T-helper 1 cell treated with Interleukin-12 subunit alpha and Interleukin-12 subunit beta and Interleukin-4 antibody, amounts not matched to agents 30 μg/mL and 1 μg/mL, for 36 hours (primary cell): ENCODE measurements around the gene PKNOX2.

Experiments used
- H3K27ac Mint-ChIP-seq: one replicate; pipeline ENCODE4 v1.8.0; 2021; ENCODE audit warnings: mild to moderate bottlenecking, mixed read lengths
- H3K27me3 Mint-ChIP-seq: one replicate; pipeline ENCODE4 v1.8.0; 2021; ENCODE audit warnings: low read depth, mixed read lengths
- H3K36me3 Mint-ChIP-seq: one replicate; pipeline ENCODE4 v1.8.0; 2021; ENCODE audit warnings: low read depth, mixed read lengths
- H3K4me1 Mint-ChIP-seq: one replicate; pipeline ENCODE4 v1.8.0; 2021; ENCODE audit warnings: low read depth, mixed read lengths
- H3K4me3 Mint-ChIP-seq: one replicate; pipeline ENCODE4 v1.8.0; 2021; ENCODE audit warnings: mild to moderate bottlenecking, moderate library complexity, mixed read lengths
- H3K9me3 Mint-ChIP-seq: one replicate; pipeline ENCODE4 v1.8.0; 2021; ENCODE audit warnings: mixed read lengths

The PKNOX2 gene

GRCh38 chr11:125407046-125407445 lies 242.5 kb downstream of the PKNOX2 start:
- peaks cover 42% of the 10 kb centered on the region for H3K27me3 Mint-ChIP-seq
- no peak overlapping the region for H3K27ac Mint-ChIP-seq
- H3K4me1 Mint-ChIP-seq = peaks cover 6% of the 10 kb centered on the region
- no peak overlapping the region for H3K4me3 Mint-ChIP-seq
- no peaks in the 10 kb centered on the region for H3K9me3 Mint-ChIP-seq
- H3K36me3 Mint-ChIP-seq = no peaks in the 10 kb centered on the region

GRCh38 chr11:125408311-125408711 lies 243.8 kb downstream of the PKNOX2 start:
- H3K27me3 Mint-ChIP-seq = peaks cover 32% of the 10 kb centered on the region
- H3K27ac Mint-ChIP-seq = no peak overlapping the region
- H3K9me3 Mint-ChIP-seq = no peaks in the 10 kb centered on the region
- no peak overlapping the region for H3K4me3 Mint-ChIP-seq
- H3K36me3 Mint-ChIP-seq = no peaks in the 10 kb centered on the region
- H3K4me1 Mint-ChIP-seq = peaks cover 6% of the 10 kb centered on the region

GRCh38 chr11:125410091-125410490 lies 245.5 kb downstream of the PKNOX2 start:
- Mint-ChIP-seq H3K4me1 (peaks cover 2% of the 10 kb centered on the region), H3K4me3 (no peak overlapping the region), H3K36me3 (no peaks in the 10 kb centered on the region), H3K27me3 (peaks cover 19% of the 10 kb centered on the region), H3K27ac (no peak overlapping the region), H3K9me3 (no peaks in the 10 kb centered on the region)

- H3K27ac Mint-ChIP-seq = no peak overlapping the region
- H3K4me1 Mint-ChIP-seq = no peaks in the 10 kb centered on the region
- H3K4me3 Mint-ChIP-seq = no peak overlapping the region
- H3K27me3 Mint-ChIP-seq = peaks cover 12% of the 10 kb centered on the region
- no peaks in the 10 kb centered on the region for H3K36me3 Mint-ChIP-seq
- no peaks in the 10 kb centered on the region for H3K9me3 Mint-ChIP-seq
Measured at GRCh38 chr11:125412177-125412496, 247.6 kb downstream of the PKNOX2 start.

- Mint-ChIP-seq H3K27me3 (peaks cover 8% of the 10 kb centered on the region), H3K9me3 (no peaks in the 10 kb centered on the region), H3K27ac (no peak overlapping the region), H3K36me3 (no peaks in the 10 kb centered on the region), H3K4me3 (no peak overlapping the region), H3K4me1 (no peaks in the 10 kb centered on the region)
Measured at GRCh38 chr11:125412509-125412908, 248.0 kb downstream of the PKNOX2 start.

GRCh38 chr11:125413226-125413625 lies 248.7 kb downstream of the PKNOX2 start:
- Mint-ChIP-seq H3K4me3 (no peak overlapping the region), H3K27ac (no peak overlapping the region), H3K27me3 (peaks cover 4% of the 10 kb centered on the region), H3K4me1 (no peaks in the 10 kb centered on the region), H3K36me3 (no peaks in the 10 kb centered on the region), H3K9me3 (no peaks in the 10 kb centered on the region)

GRCh38 chr11:125414121-125414520 lies 249.6 kb downstream of the PKNOX2 start:
- Mint-ChIP-seq H3K4me1 (no peaks in the 10 kb centered on the region), H3K9me3 (no peaks in the 10 kb centered on the region), H3K4me3 (no peak overlapping the region), H3K36me3 (no peaks in the 10 kb centered on the region), H3K27ac (no peak overlapping the region), H3K27me3 (peaks cover 4% of the 10 kb centered on the region)

- no peaks in the 10 kb centered on the region for H3K4me1 Mint-ChIP-seq
- H3K27ac Mint-ChIP-seq = no peak overlapping the region
- no peaks in the 10 kb centered on the region for H3K36me3 Mint-ChIP-seq
- H3K27me3 Mint-ChIP-seq = no peaks in the 10 kb centered on the region
- no peak overlapping the region for H3K4me3 Mint-ChIP-seq
- no peaks in the 10 kb centered on the region for H3K9me3 Mint-ChIP-seq
Measured at GRCh38 chr11:125416981-125417935, 252.7 kb downstream of the PKNOX2 start.

GRCh38 chr11:125418396-125418795 lies 253.8 kb downstream of the PKNOX2 start:
- no peak overlapping the region for H3K4me3 Mint-ChIP-seq
- peaks cover 2% of the 10 kb centered on the region for H3K27me3 Mint-ChIP-seq
- no peaks in the 10 kb centered on the region for H3K9me3 Mint-ChIP-seq
- H3K36me3 Mint-ChIP-seq = no peaks in the 10 kb centered on the region
- H3K4me1 Mint-ChIP-seq = peaks cover 2% of the 10 kb centered on the region
- H3K27ac Mint-ChIP-seq = no peak overlapping the region

GRCh38 chr11:125422681-125423080 lies 258.1 kb downstream of the PKNOX2 start:
- Mint-ChIP-seq H3K27ac (no peak overlapping the region), H3K27me3 (peaks cover 7% of the 10 kb centered on the region), H3K9me3 (no peaks in the 10 kb centered on the region), H3K4me3 (no peak overlapping the region), H3K4me1 (peaks cover 3% of the 10 kb centered on the region), H3K36me3 (no peaks in the 10 kb centered on the region)

GRCh38 chr11:125423247-125423849 lies 258.8 kb downstream of the PKNOX2 start:
- Mint-ChIP-seq H3K27ac (no peak overlapping the region), H3K9me3 (no peaks in the 10 kb centered on the region), H3K4me3 (no peak overlapping the region), H3K36me3 (no peaks in the 10 kb centered on the region), H3K4me1 (peaks cover 3% of the 10 kb centered on the region), H3K27me3 (peaks cover 7% of the 10 kb centered on the region)

GRCh38 chr11:125425601-125426000 lies 261.1 kb downstream of the PKNOX2 start:
- H3K36me3 Mint-ChIP-seq = no peaks in the 10 kb centered on the region
- H3K4me1 Mint-ChIP-seq = peaks cover 3% of the 10 kb centered on the region
- peaks cover 7% of the 10 kb centered on the region for H3K27me3 Mint-ChIP-seq
- no peaks in the 10 kb centered on the region for H3K9me3 Mint-ChIP-seq
- H3K4me3 Mint-ChIP-seq = no peak overlapping the region
- H3K27ac Mint-ChIP-seq = no peak overlapping the region

GRCh38 chr11:125426818-125427528 lies 262.4 kb downstream of the PKNOX2 start:
- H3K36me3 Mint-ChIP-seq = no peaks in the 10 kb centered on the region
- H3K27ac Mint-ChIP-seq = no peak overlapping the region
- no peaks in the 10 kb centered on the region for H3K9me3 Mint-ChIP-seq
- no peak overlapping the region for H3K4me3 Mint-ChIP-seq
- peaks cover 3% of the 10 kb centered on the region for H3K4me1 Mint-ChIP-seq
- peaks cover 7% of the 10 kb centered on the region for H3K27me3 Mint-ChIP-seq

- H3K27me3 Mint-ChIP-seq = peaks cover 2% of the 10 kb centered on the region
- no peak overlapping the region for H3K4me3 Mint-ChIP-seq
- H3K4me1 Mint-ChIP-seq = no peaks in the 10 kb centered on the region
- no peak overlapping the region for H3K27ac Mint-ChIP-seq
- H3K9me3 Mint-ChIP-seq = no peaks in the 10 kb centered on the region
- no peaks in the 10 kb centered on the region for H3K36me3 Mint-ChIP-seq
Measured at GRCh38 chr11:125428486-125429173, 264.1 kb downstream of the PKNOX2 start.
